ENCODE data around the gene PHOX2B. TPM values are rescaled to one million over a fixed set of nuclear protein-coding genes. Genes with fewer than 3 reads are reported as not detected.

PHOX2B gene
- total RNA-seq, 1 experiment from 2014 or later = not detected

- Mint-ChIP-seq H3K4me1 (ENCODE audit: insufficient read depth, unreplicated experiment) (no peaks in the 10 kb centered on the region), H3K9me3 (ENCODE audit: unreplicated experiment) (no peaks in the 10 kb centered on the region), H3K4me3 (ENCODE audit: unreplicated experiment) (no peak overlapping the region), H3K27ac (ENCODE audit: low read depth, unreplicated experiment) (no peak overlapping the region), H3K36me3 (ENCODE audit: insufficient read depth, unreplicated experiment) (no peaks in the 10 kb centered on the region), H3K27me3 (ENCODE audit: insufficient read depth, unreplicated experiment) (no peaks in the 10 kb centered on the region)
- intact Hi-C loops (cut with micrococcal nuclease) = no loop called here
- no TSS peak for BruUV-seq (replicated peaks)
- no peak for TF ChIP-seq CTCF (IDR thresholded peaks at IDR 0.05; ENCODE audit: unreplicated experiment)
- no peak for DNase-seq (ENCODE audit: unreplicated experiment)
- CTCF ChIA-PET = interaction anchor here (0.8 kb wide), 1 partner anchor 117 kb away, joined by 3 read pairs; no protein-coding TSS in a partner anchor
- POLR2A ChIA-PET = interaction anchor here (1.1 to 1.5 kb wide), 2 partner anchors 11 to 13 kb away, joined by 4 to 5 read pairs; no protein-coding TSS in a partner anchor
These were observed 403 bp downstream of the PHOX2B start for GRCh38 chr4:41748074-41748570.

- H3K4me3 Mint-ChIP-seq (ENCODE audit: unreplicated experiment) = no peak overlapping the region
- H3K27me3 Mint-ChIP-seq (ENCODE audit: insufficient read depth, unreplicated experiment) = no peaks in the 10 kb centered on the region
- TF ChIP-seq CTCF (IDR thresholded peaks at IDR 0.05; ENCODE audit: unreplicated experiment) = no peak
- no peaks in the 10 kb centered on the region for H3K36me3 Mint-ChIP-seq (ENCODE audit: insufficient read depth, unreplicated experiment)
- ChIA-PET CTCF (interaction anchor here (0.8 kb wide), 1 partner anchor 117 kb away, joined by 3 read pairs; no protein-coding TSS in a partner anchor), POLR2A (interaction anchor here (1.5 kb wide), 1 partner anchor 10 kb away, joined by 4 read pairs; no protein-coding TSS in a partner anchor)
- BruUV-seq (replicated peaks) = no TSS peak
- intact Hi-C loops (cut with micrococcal nuclease) = no loop called here
- no peaks in the 10 kb centered on the region for H3K9me3 Mint-ChIP-seq (ENCODE audit: unreplicated experiment)
- no peaks in the 10 kb centered on the region for H3K4me1 Mint-ChIP-seq (ENCODE audit: insufficient read depth, unreplicated experiment)
- no peak overlapping the region for H3K27ac Mint-ChIP-seq (ENCODE audit: low read depth, unreplicated experiment)
- DNase-seq (ENCODE audit: unreplicated experiment) = no peak
These were observed 1.1 kb downstream of the PHOX2B start for GRCh38 chr4:41747230-41748055.

- ChIA-PET POLR2A (no interaction called here), CTCF (no interaction called here)
- BruUV-seq (replicated peaks) = no TSS peak
- Mint-ChIP-seq H3K27ac (ENCODE audit: low read depth, unreplicated experiment) (no peak overlapping the region), H3K9me3 (ENCODE audit: unreplicated experiment) (no peaks in the 10 kb centered on the region), H3K36me3 (ENCODE audit: insufficient read depth, unreplicated experiment) (no peaks in the 10 kb centered on the region), H3K4me1 (ENCODE audit: insufficient read depth, unreplicated experiment) (no peaks in the 10 kb centered on the region), H3K27me3 (ENCODE audit: insufficient read depth, unreplicated experiment) (no peaks in the 10 kb centered on the region), H3K4me3 (ENCODE audit: unreplicated experiment) (no peak overlapping the region)
- intact Hi-C loops (cut with micrococcal nuclease) = no loop called here
- TF ChIP-seq CTCF (IDR thresholded peaks at IDR 0.05; ENCODE audit: unreplicated experiment) = no peak
- no peak for DNase-seq (ENCODE audit: unreplicated experiment)
These were observed 1.9 kb downstream of the PHOX2B start for GRCh38 chr4:41746440-41747229.

- Mint-ChIP-seq H3K36me3 (ENCODE audit: insufficient read depth, unreplicated experiment) (no peaks in the 10 kb centered on the region), H3K4me1 (ENCODE audit: insufficient read depth, unreplicated experiment) (no peaks in the 10 kb centered on the region), H3K9me3 (ENCODE audit: unreplicated experiment) (no peaks in the 10 kb centered on the region), H3K4me3 (ENCODE audit: unreplicated experiment) (no peak overlapping the region), H3K27ac (ENCODE audit: low read depth, unreplicated experiment) (no peak overlapping the region), H3K27me3 (ENCODE audit: insufficient read depth, unreplicated experiment) (no peaks in the 10 kb centered on the region)
- TF ChIP-seq CTCF (IDR thresholded peaks at IDR 0.05; ENCODE audit: unreplicated experiment) = no peak
- BruUV-seq (replicated peaks) = no TSS peak
- DNase-seq (ENCODE audit: unreplicated experiment) = no peak
- intact Hi-C loops (cut with micrococcal nuclease) = no loop called here
- CTCF ChIA-PET = no interaction called here
- POLR2A ChIA-PET = no interaction called here
These were observed 2.5 kb downstream of the PHOX2B start for GRCh38 chr4:41746025-41746439.

Measured in MCF 10A (cell line).